Activated CD8-positive, alpha-beta memory T cell treated with anti-CD3 and anti-CD28 coated beads, Interleukin-2, amount 50 U/mL, for 48 hours (primary cell): Measurements from ENCODE around the gene DNAJC24.

Experiments
- DNase-seq: peaks from one replicate; pipeline ENCODE4 v3.0.0-alpha.2; 2020

Gene DNAJC24

DNA sequence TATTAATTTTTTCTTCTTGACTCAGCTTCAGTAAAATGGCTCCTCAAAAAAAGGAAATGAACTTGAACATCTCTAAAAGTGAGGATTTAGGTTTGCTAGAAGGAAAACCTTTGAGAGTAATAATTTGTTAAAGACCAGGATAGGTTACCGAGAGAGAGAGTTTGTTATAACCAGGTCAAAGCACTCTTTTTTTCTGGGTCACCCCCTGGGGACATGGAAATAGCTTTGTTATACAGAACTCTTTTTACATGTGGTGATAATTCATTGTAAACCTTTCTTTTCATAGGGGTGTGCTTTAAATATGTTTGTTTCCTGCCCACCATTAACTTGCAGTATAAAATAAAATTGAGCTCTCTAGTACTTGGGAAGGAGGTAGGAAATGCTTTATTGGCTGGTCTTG lies 47.7 kb downstream of the DNAJC24 start:
- DNase-seq, result no peak

GRCh38 chr11:31417816-31418215 lies 48.2 kb downstream of the DNAJC24 start:
- no peak for DNase-seq

GRCh38 chr11:31419138-31419537 lies 49.5 kb downstream of the DNAJC24 start:
- DNase-seq, result no peak

DNA sequence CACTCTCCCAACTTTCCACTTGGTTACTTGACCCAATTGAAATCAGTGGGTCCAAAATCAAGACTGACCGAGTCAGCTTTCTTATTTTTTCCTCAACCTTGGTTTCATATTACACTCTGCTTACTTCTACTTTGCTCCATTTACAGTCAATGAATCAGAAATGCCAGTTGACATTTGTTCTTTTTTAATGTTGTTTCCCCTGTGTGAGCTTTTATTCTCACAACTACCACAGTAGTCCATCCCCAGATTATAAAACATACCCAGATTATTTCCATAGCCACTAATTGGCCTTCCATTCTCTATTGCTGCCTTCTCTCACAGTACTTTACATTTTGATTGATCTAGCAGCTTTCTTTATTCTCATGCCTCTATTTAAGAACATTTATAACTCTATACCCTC lies 50.0 kb downstream of the DNAJC24 start:
- DNase-seq, result no peak

DNA sequence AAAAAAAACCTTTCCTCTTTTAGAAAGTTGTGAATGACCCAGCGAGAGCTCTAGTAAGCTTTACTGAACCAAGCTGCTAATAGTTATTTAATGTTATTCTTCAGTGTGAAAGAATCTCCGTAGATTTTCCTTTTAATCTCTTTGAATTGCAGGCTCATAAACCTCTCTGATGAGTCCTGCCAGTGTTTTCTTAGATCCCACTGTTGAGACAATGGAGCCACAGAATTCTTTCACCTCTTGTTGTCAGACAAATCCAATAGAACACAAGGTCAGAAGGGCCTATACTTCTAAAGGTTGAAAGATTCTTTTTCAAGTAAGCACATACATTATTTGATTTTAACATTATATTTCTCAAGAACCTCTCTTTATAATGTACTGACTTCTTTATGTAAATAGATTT lies 52.2 kb downstream of the DNAJC24 start:
- DNase-seq, result no peak

- DNase-seq, result no peak
Measured at GRCh38 chr11:31422703-31423102, 53.0 kb downstream of the DNAJC24 start.

- no peak for DNase-seq
Measured at GRCh38 chr11:31424652-31425051, 55.0 kb downstream of the DNAJC24 start.

DNA sequence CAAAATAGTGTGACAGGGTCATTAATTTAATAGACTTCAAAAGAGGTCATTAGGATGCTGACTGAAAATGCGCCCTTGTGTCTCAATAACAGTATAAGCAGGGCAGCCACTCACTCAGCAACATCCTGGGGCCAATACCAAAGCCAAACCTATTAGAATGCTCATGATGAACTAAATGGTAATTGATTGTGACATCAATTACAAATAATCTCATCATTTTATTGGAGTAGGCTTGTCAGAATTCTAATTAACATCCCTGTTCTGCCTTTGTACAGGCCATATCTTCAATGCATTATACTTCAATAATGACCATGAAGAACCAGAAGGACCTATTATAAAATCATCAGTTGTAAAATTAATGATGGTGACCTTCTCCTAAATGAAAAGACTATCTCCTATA lies 64.2 kb downstream of the DNAJC24 start:
- DNase-seq, result no peak

DNA sequence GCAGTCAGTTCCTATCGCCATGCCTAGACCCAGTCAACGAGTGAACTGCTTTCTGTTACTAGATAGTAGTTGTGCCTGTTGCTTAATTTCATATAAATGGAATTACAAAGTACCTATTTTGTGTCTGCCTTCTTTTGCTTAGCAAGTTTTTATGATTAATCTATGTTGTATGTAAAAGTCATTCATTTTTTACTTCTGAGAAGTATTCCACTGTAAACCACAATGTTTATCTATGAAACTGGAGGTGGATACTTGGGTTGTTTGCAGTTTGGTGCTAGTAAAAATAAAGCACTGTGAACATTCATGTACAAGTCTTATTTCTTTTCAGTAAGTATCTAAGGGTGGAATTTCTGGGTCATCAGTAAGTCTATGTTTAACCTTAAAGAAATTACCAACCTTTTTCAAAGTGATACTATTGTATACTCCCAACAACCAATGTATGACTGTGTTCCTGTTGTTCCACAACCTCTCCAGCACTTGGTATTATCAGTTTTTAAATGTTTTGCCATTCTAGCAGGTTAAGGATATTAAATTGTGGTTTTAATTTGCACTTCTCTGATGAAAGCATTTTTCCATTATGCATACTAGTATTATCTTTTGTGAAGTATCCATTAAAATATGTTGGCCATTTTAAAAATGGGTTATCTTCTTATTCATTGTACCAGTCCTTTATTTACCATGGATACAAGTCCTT lies 68.2 kb downstream of the DNAJC24 start:
- no peak for DNase-seq

DNA sequence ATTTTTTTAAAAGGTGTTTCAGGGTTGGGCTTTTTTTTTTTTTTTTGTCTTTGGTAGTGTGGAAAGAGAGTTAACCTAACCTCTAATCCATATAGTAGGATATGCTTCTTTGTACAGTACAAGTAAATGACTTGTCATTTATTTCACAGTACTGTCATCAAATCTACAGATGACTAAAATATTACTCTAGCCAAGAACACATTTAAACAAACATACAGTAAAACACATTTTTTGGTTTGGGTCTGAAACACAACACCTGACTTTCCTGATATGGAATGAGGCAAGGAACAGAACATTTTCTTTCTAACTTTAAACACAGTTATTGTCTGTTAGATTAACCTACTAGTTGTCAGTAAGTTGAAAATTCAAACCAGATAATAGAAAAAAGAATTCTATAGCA lies 71.6 kb downstream of the DNAJC24 start:
- DNase-seq, result no peak

GRCh38 chr11:31442086-31442485 lies 72.4 kb downstream of the DNAJC24 start:
- no peak for DNase-seq

DNA sequence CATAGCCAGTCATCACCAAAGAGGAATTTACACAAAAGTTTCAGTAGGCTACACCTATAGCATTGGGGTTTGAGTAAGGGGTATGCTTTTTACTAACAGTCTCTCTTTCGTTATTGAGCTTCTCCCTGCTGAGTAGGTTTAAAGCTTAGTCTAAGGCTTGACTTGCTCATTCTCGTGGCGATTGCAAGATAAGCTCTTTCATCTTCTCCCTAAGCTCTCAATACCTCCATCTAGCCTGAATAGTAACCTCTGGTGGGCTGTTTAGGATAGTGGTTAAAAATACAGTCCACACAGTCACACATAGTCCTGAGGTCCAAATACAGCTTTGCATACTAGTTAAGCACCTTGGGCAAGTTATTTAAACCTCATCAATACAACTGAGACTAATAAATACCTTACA lies 74.1 kb downstream of the DNAJC24 start:
- no peak for DNase-seq

- DNase-seq, result no peak
Measured at GRCh38 chr11:31445621-31446020, 76.0 kb downstream of the DNAJC24 start.

DNA sequence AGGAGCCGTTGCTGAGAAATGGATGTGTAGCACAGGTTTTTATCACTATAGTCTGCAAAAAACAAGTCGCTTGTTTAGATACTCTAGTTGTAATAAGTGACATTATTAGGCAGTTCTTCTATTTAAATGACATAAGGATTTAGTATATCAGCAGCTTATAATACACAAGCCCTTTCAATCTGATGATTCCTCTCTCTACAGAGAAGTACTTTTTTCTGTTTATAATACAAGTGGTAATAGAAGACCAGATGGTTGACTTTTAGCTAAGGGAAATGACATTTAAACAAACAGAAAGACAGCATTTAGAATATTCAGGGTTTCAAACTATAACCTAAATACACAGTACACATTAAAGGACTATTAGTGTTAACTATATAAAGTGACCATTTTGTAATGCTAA lies 79.4 kb downstream of the DNAJC24 start:
- no peak for DNase-seq

DNA sequence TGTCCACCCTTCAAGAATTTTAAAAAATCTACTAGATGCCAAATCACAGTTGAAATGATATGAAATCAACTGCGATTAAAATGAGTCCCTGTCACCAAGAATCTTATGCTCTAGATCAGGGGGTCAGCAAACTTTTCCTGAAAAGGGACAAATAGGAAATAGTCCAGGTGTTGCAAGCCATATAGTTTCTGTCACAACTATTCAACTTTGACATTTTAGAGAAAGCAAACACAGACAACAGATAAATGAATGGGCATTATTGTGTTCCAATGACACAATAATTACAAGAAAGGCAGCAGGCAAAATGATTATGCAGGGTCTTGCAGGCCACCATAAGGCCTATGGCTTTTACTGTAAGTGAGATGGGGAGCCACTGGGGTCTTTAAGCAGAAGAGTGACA lies 81.2 kb downstream of the DNAJC24 start:
- no peak for DNase-seq

DNA sequence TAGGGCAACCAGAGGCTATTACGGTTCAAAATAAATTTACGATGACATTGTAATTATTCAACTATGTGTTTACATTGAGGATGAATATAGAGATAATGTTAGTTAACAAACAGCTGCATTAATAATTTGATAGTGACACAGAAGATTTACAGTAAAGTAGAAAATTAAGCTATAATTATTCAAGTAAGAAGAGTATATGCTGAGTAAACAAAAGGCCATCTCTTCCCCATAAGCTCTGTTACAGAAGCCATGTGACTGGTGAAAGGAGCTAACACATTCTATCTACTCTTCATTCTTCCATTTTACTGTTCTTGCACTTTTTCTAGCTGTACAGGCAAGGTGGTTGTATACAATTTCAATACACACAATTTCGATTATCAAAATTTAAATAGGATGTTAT lies 85.5 kb downstream of the DNAJC24 start:
- DNase-seq, result no peak

DNA sequence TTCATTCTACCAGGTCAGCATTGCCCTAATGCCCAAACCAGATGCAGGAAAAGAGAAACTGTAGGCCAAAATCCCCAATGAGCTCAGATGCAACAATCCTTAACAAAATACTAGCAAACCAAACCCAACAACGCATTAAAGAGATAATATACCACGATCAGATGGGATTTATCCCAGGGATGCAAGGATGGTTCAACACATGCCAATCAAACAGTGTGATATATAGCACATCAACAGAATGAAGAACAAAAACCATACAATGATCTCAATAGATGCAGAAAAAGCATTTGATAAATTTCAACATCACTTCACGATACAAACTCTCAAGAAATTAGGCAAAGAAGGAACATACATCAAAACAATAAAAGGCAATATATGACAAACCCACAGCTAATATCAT lies 94.8 kb downstream of the DNAJC24 start:
- no peak for DNase-seq

GRCh38 chr11:31474083-31474482 lies 104.4 kb downstream of the DNAJC24 start:
- DNase-seq, result no peak

DNA sequence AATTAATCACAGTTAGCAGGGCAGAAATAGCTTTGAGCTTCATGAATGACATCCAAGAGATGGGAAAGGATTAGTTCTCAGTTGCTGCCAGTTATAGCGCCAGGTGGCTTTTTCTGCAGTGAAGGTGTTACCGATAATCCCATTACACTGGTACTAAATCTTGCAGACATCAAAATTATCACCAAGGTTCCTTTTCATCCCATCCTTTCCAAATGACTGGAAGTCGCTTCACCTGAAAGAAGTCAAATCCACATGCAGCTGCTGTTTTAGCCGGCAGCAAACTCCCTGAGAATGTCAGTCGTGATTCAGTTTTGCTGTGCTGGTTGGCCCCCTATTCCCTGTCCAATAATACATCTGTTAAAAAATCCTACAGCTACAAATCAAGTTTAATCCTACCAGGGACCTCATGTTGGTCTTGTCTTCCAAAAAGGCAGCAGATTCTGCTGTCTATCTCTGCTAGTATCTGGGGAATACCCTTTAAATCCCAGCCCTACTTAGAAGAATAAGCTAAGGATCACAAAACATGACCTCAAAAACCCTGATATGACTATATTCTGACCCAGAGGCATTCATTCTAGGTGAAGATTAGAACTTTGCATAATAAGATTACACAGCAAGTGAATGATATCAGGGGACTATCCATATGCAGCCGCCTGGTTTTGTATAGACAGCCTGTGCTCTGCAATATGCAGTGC lies 108.0 kb downstream of the DNAJC24 start:
- DNase-seq, result no peak

DNA sequence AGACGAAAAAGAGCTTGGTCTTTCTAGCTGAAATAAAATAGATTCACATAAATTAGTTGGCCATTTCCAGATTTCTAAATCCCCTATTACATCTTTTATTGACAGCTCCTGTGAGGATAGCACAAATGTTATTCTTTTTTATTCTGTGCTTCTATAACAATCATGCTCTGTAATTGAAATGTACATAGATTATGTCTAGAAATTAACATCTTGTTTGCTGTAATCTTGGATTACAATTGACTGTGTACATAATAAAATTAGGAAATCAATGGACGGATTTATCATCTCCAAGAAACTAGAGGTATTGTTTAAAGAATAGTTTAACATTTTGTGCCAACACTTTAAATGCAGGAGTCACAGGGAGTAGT lies 108.5 kb downstream of the DNAJC24 start:
- DNase-seq, result no peak

DNA sequence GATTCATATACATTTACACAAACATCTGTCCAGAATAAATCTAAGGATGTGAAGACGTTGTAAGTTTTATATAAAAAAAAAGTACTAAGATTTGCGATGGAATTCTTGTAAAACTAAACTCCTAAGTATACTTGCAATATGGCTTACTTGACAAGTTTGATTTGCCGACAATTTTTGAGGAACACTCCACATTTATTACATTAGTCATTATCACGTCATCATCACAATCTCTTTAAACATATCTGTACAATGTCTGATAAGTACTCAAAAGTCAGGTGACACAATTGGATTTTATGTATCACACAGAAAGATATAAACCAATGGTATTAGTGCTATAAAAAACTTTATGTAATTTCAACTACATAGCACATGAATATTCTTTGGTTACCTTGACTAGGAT lies 109.4 kb downstream of the DNAJC24 start:
- DNase-seq, result no peak

- DNase-seq, result no peak
Measured at GRCh38 chr11:31480930-31481329, 111.3 kb downstream of the DNAJC24 start.
